K562 (cell line): Measurements from ENCODE around the gene TMEM163.

Experiments used
- ATF3 ChIP-seq, 2 experiments: fragments of 450-650 bp in 1 of 2; sonication (generic) in 1 of 2; formaldehyde crosslinking in 1 of 2; IDR thresholded peaks in 1 of 2; conservative IDR thresholded peaks in 1 of 2; 2 replicates each; pipeline versions ENCODE4 v1.6.1 to v1.8.1; 2016 to 2023; ENCODE audit warnings: mild to moderate bottlenecking in 2 of 2, moderate library complexity in 2 of 2, inconsistent platforms in 1 of 2, missing genetic modification reagents in 1 of 2
- CTCF ChIP-seq, 3 experiments: IDR thresholded peaks in 2 of 3; conservative IDR thresholded peaks in 1 of 3; 2 replicates each; pipeline ENCODE4 v1.5.1; 2011 to 2012; ENCODE audit warnings: low read length in 3 of 3, mild to moderate bottlenecking in 3 of 3, control low read depth in 2 of 3, improper control_type of control experiment in 1 of 3, inconsistent platforms in 1 of 3, low read depth in 1 of 3, mixed read lengths in 1 of 3, moderate library complexity in 1 of 3; ENCODE audit not compliant: insufficient read depth in 2 of 3
- MYC ChIP-seq, 2 experiments: fragments of 250-450 bp in 1 of 2; sonication (Bioruptor Pico) in 1 of 2; IDR thresholded peaks; 2 replicates each; pipeline versions ENCODE4 v1.5.1 to v1.6.1; 2012 to 2021; ENCODE audit warnings: low read depth in 2 of 2, borderline replicate concordance in 1 of 2, improper control_type of control experiment in 1 of 2, low read length in 1 of 2, mild to moderate bottlenecking in 1 of 2, moderate library complexity in 1 of 2
- RBM34 ChIP-seq: fragments of 200-400 bp; formaldehyde crosslinking; IDR thresholded peaks from 2 replicates; pipeline ENCODE4 v1.6.1; 2018; ENCODE audit warnings: low read length, borderline replicate concordance; ENCODE audit not compliant: insufficient read depth
- REST ChIP-seq, 2 experiments: fragments of 450-650 bp; formaldehyde crosslinking in 1 of 2; IDR thresholded peaks; 2 replicates each; pipeline versions ENCODE4 v1.4.0 to v1.6.1; 2014 to 2020; ENCODE audit warnings: mild to moderate bottlenecking in 2 of 2, borderline replicate concordance in 1 of 2, low read depth in 1 of 2
- RFX5 ChIP-seq: IDR thresholded peaks from 2 replicates; pipeline ENCODE4 v1.6.1; 2011; ENCODE audit warnings: low read depth, mild to moderate bottlenecking, improper control_type of control experiment, low read length
- SAP30 ChIP-seq: fragments of 200-600 bp; sonication (generic); IDR thresholded peaks from 2 replicates; pipeline ENCODE4 v1.6.1; 2012; ENCODE audit warnings: borderline replicate concordance, low read depth, mild to moderate bottlenecking, moderate library complexity, low read length, control low read depth, inconsistent platforms; ENCODE audit not compliant: insufficient read depth, poor library complexity, severe bottlenecking
- TAF7 ChIP-seq: fragments of 450-650 bp; IDR thresholded peaks from 2 replicates; pipeline ENCODE4 v1.6.1; 2016; ENCODE audit warnings: missing genetic modification characterization, missing compliant biosample characterization
- ZFP1 ChIP-seq: fragments of 450-650 bp; formaldehyde crosslinking; IDR thresholded peaks from 2 replicates; pipeline ENCODE4 v1.4.0; 2020; ENCODE audit warnings: mild to moderate bottlenecking, mixed read lengths
- ZNF24 ChIP-seq: fragments of 450-650 bp; IDR thresholded peaks from 2 replicates; pipeline ENCODE4 v1.6.1; 2016
- ZNF57 ChIP-seq: fragments of 450-650 bp; formaldehyde crosslinking; IDR thresholded peaks from 2 replicates; pipeline ENCODE4 v1.4.0; 2020; ENCODE audit warnings: mild to moderate bottlenecking, moderate library complexity
- TF ChIP-seq, protein P1 (sequence below), 2 experiments: fragments of 200-800 bp in 1 of 2; sonication (Bioruptor generic) in 1 of 2; sonication (generic) in 1 of 2; formaldehyde crosslinking in 1 of 2; IDR thresholded peaks in 1 of 2; conservative IDR thresholded peaks in 1 of 2; 2 replicates each; pipeline versions ENCODE4 v1.5.0 to v1.6.1; 2016 to 2020; ENCODE audit warnings: missing compliant biosample characterization in 1 of 2, missing genetic modification characterization in 1 of 2, missing genetic modification reagents in 1 of 2
- TF ChIP-seq, protein P2 (sequence below): fragments of 250-450 bp; sonication (Bioruptor Pico); IDR thresholded peaks from 2 replicates; pipeline ENCODE4 v1.4.0; 2020; ENCODE audit warnings: borderline replicate concordance

GRCh38 chr2:134448650-134449049 lies 270.1 kb downstream of the TMEM163 start:
- TF ChIP-seq MYC (IDR thresholded peaks at IDR 0.05; ENCODE audit: low read depth, low read length) (no peak), MYC (CRISPR knock-in tag; IDR thresholded peaks at IDR 0.05; ENCODE audit: borderline replicate concordance, low read depth) (no peak), TAF7 (tag) (no peak), CTCF (IDR thresholded peaks at IDR 0.05 in 2 of 3, conservative IDR thresholded peaks at IDR 0.05 in 1 of 3; ENCODE audit: insufficient read depth in 2 of 3, low read depth in 1 of 3, low read length in 3 of 3) (no peak), SAP30 (no peak), ZNF57 (CRISPR knock-in tag) (no peak), RBM34 (no peak), REST (IDR thresholded peaks at IDR 0.05; ENCODE audit: borderline replicate concordance) (no peak), REST (CRISPR knock-in tag; IDR thresholded peaks at IDR 0.05; ENCODE audit: low read depth) (no peak), ZFP1 (no peak), ATF3 (IDR thresholded peaks at IDR 0.05) (no peak), ATF3 (CRISPR knock-in tag; conservative IDR thresholded peaks at IDR 0.05) (no peak), ZNF24 (no peak), RFX5 (no peak)
- TF ChIP-seq, protein P1, sequence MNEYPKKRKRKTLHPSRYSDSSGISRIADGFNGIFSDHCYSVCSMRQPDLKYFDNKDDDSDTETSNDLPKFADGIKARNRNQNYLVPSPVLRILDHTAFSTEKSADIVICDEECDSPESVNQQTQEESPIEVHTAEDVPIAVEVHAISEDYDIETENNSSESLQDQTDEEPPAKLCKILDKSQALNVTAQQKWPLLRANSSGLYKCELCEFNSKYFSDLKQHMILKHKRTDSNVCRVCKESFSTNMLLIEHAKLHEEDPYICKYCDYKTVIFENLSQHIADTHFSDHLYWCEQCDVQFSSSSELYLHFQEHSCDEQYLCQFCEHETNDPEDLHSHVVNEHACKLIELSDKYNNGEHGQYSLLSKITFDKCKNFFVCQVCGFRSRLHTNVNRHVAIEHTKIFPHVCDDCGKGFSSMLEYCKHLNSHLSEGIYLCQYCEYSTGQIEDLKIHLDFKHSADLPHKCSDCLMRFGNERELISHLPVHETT (CRISPR knock-in tag; conservative IDR thresholded peaks at IDR 0.05 in 1 of 2, IDR thresholded peaks at IDR 0.05 in 1 of 2) = no peak
- TF ChIP-seq, protein P2, sequence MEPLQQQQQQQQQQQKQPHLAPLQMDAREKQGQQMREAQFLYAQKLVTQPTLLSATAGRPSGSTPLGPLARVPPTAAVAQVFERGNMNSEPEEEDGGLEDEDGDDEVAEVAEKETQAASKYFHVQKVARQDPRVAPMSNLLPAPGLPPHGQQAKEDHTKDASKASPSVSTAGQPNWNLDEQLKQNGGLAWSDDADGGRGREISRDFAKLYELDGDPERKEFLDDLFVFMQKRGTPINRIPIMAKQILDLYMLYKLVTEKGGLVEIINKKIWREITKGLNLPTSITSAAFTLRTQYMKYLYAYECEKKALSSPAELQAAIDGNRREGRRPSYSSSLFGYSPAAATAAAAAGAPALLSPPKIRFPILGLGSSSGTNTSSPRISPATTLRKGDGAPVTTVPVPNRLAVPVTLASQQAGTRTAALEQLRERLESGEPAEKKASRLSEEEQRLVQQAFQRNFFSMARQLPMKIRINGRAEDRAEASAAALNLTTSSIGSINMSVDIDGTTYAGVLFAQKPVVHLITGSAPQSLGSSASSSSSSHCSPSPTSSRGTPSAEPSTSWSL = no peak
